ENCODE results near the gene TMEM43.

The TMEM43 gene

DNA sequence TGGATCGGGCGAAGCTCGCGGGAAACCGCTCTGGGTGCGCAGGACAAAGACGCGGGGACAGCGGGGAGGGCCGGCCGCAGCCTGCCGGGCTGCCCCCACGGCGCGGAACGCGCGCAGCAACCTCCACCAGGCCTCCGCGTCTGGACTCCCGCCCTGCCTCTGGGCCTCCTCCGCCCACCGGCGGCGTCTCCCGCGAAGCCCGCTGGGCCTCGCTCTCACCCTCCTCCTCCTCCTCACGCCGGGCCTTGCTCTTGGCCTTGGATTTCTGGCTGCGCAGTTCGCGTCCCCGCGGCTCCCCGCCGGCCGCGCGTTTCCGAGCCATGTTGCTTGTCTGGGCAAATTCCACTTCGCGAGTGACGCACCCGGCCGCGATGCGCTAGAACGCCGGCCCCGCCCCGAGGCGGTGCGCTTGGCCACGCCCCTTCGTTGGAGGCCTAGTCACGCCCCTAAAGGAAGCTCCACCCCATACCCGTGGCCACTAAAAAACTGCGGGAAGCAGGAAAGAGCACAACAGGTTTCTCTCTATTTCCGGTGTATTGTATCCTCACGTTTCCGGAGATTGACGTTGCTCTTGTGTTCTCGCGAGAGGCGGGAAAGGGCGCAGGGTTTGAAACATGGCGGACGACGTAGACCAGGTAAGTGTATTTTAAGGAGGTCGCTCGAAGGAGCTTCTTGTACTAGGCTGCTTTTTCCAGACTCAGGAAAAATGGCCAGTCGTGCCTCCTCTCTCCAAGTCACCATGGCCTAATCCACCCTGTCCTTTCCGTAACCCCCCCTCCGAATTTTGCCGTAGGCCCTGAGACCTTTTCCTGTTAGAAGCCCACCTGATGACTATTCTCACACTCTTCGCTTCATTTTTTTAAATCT is 53.6 kb downstream of the TMEM43 start, which contains the start of the genes LSM3 and XPC:
TSS of gene LSM3 (plus strand) at position 571 of the 867 bp plus-strand sequence. CDS start at position 615, 44 bp downstream.
TSS of gene XPC (minus strand) at position 355 of the 867 bp plus-strand sequence. CDS start at position 322, 33 bp downstream.
- DNase-seq: peak; percentile 88
- Histone ChIP-seq H3K27me3 (no peaks in the 10 kb centered on the region), H3K4me3 (ENCODE audit: low read depth, low read length) (peak within 1 kb of the TSS; percentile 97), H3K4me1 (no peaks in the 10 kb centered on the region), H3K9me3 (no peaks in the 10 kb centered on the region), H3K36me3 (no peaks in the 10 kb centered on the region; the same call in 1 of the 2 replicates)
- TF ChIP-seq, protein P1, sequence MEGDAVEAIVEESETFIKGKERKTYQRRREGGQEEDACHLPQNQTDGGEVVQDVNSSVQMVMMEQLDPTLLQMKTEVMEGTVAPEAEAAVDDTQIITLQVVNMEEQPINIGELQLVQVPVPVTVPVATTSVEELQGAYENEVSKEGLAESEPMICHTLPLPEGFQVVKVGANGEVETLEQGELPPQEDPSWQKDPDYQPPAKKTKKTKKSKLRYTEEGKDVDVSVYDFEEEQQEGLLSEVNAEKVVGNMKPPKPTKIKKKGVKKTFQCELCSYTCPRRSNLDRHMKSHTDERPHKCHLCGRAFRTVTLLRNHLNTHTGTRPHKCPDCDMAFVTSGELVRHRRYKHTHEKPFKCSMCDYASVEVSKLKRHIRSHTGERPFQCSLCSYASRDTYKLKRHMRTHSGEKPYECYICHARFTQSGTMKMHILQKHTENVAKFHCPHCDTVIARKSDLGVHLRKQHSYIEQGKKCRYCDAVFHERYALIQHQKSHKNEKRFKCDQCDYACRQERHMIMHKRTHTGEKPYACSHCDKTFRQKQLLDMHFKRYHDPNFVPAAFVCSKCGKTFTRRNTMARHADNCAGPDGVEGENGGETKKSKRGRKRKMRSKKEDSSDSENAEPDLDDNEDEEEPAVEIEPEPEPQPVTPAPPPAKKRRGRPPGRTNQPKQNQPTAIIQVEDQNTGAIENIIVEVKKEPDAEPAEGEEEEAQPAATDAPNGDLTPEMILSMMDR (IDR thresholded peaks at IDR 0.05; ENCODE audit: low read depth, low read length): no peak

DNA sequence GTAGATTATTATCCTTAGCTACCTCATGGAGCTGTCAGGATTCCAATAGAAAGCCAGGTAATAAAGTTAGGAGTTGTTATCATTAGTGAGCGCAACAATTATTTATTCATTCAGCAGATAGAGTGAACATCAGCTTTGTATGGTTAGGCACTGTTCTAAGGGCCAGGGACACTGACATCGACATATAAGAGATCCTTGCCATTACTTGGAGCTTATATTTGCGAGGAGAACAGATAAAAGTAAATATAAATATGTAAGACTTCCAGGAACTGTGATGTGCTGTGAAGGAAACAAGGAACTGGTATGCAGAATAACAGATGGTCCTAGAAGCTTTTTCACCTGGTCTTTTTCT is 54.2 kb downstream of the TMEM43 start:
- Histone ChIP-seq H3K4me1 (no peaks in the 10 kb centered on the region), H3K27me3 (no peaks in the 10 kb centered on the region), H3K9me3 (no peaks in the 10 kb centered on the region), H3K36me3 (no peaks in the 10 kb centered on the region; the same call in none of the 2 replicates), H3K4me3 (ENCODE audit: low read depth, low read length) (peak overlapping the region; percentile 97)
- DNase-seq: no peak
- TF ChIP-seq, protein P1 (IDR thresholded peaks at IDR 0.05; ENCODE audit: low read depth, low read length): no peak

DNA sequence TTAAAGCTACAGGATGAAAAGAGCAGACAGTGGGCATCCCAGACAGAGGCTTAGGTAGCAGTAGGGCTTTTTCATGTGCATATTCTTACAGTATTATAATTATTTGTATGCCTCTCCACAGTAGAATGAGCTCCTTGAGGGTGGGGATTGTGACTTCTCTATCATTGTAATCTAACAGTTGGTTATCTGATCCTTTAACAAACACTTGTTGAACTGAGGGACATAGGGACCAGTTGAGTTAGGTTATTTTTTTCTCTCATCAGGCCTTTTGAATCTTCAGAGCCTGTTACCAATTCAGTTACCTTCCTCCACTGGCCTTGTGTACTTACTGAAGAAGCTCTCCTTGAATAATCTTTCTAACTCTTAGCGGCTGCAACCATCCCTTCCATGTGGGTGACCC is 54.9 kb downstream of the TMEM43 start:
- Histone ChIP-seq H3K36me3 (no peaks in the 10 kb centered on the region; the same call in none of the 2 replicates), H3K9me3 (no peaks in the 10 kb centered on the region), H3K4me1 (no peaks in the 10 kb centered on the region), H3K4me3 (ENCODE audit: low read depth, low read length) (no peak overlapping the region; the same call in 1 of the 2 replicates), H3K27me3 (no peaks in the 10 kb centered on the region)
- no peak for DNase-seq
- TF ChIP-seq, protein P1 (IDR thresholded peaks at IDR 0.05; ENCODE audit: low read depth, low read length): no peak

DNA sequence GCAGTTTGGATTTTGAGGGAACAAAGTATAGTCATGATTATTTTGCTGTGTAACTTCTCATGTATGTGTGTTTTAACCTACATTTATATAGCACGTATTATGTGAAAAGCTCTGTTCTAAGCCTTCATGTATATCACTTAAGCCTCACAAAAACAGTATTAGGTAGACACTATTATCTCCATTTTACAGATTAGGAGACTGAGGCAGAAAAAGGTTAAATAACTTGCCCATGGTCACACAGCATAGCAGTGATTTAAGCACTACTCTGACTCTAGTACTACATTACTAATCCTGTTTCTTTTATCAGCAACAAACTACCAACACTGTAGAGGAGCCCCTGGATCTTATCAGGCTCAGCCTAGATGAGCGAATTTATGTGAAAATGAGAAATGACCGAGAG is 56.4 kb downstream of the TMEM43 start:
- Histone ChIP-seq H3K4me1 (no peaks in the 10 kb centered on the region), H3K36me3 (no peaks in the 10 kb centered on the region; the same call in none of the 2 replicates), H3K9me3 (no peaks in the 10 kb centered on the region), H3K27me3 (no peaks in the 10 kb centered on the region), H3K4me3 (ENCODE audit: low read depth, low read length) (no peak overlapping the region)
- DNase-seq: no peak
- TF ChIP-seq, protein P1 (IDR thresholded peaks at IDR 0.05; ENCODE audit: low read depth, low read length): no peak

DNA sequence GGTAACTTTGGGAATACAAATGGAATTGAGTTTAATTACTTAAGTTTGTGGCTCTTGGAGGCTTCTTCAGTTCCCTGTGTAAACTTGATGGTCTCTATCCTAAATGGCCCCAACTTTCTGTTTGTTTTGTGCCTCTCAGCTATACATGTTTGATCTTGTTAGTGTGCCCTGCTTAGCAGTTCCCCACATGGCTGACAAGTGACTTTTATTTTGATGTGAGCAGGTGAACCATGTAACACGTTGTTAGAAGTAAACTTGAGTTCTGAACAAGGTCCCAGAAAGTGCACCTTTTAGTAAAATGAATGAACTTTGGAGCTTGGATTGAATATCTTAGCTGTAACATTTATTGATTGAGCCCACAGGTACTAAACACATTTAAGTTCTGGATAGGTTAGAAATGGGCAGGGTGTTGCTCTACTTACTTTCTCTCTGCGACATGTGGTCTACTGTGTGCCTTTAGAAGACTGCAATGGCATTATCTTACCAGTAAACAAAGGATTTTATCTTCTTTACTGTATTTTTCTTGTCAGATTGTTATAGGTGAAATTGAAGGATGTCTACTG is 58.2 kb downstream of the TMEM43 start:
- TF ChIP-seq, protein P1 (IDR thresholded peaks at IDR 0.05; ENCODE audit: low read depth, low read length): no peak
- H3K36me3 ChIP-seq: no peaks in the 10 kb centered on the region; the same call in none of the 2 replicates
- H3K4me1 ChIP-seq: no peaks in the 10 kb centered on the region
- H3K27me3 ChIP-seq: no peaks in the 10 kb centered on the region
- no peak for DNase-seq
- H3K9me3 ChIP-seq: no peaks in the 10 kb centered on the region
- H3K4me3 ChIP-seq (ENCODE audit: low read depth, low read length): no peak overlapping the region
